HG02588 (cell line): ENCODE data around the gene CNBP.

ENCODE experiments used
- ATAC-seq: cut with Tn5 transposase; IDR thresholded peaks from one replicate; pipeline ENCODE4 v1.9.1; 2021; ENCODE audit warnings: mild to moderate bottlenecking, moderate library complexity; ENCODE audit not compliant: unreplicated experiment

Gene CNBP

DNA sequence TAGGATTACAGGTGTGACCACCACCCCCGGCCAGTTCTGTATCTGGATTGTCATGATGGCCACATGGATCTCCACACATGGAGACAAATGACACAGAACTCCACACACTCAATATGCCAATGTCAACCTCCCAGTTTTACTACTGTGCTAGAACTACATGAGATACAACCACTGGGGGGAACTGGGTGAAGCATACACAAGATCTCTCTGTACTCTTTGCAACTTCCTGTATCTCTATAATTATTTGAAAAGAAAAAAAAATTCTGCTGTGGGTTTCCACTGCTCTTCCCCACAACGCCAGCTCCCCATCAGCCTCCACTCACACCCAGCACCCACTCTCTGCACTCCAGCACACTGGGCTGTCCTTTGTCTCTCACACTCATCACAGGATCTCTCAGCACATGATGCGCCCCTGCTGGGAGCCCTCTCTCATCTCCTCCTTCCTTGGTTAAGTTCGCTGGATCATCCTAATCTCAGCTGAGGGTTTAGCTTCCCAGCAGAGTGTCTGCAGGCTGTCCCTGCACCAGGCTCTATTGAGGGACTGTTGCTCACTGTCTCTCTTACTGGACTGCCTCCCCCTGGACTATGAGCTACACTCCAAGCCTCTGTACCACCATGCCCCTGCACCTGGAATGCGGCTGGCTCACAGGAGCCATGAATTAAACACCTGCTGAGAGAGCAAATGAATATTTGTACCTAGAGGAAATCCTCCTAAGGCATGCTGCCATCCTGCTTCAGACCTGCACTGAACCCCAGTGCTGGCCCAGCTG, 51.4 kb downstream of the CNBP start:
- ATAC-seq = no peak

DNA sequence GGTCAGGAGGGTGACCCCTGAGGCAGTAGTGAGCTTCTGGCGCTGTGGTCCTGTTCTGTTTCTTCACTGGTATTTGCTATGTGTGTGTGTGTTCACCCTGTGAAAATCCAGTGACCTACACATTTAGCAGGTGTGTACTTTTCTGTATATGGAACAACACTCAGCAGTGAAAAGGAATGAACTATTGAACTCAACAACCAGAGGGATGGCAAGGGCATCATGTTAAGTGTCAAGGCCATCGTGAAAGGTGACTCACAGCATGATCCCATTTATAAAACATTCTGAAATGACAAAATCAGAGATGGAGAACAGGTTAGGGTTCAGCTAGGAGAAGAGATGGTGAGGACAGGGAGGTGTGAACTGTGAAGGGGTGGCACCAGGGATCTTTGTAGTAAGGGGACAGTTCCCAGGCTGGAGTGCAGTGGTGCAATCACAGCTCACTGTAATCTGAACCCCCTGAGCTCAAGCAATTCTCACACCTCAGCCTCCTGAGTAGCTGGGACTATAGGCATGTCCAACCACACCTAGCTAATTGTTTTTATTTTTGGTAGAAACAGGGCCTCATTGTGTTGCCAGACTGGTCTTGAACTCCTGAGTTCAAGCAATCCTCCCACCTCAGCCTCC, 52.1 kb downstream of the CNBP start:
- ATAC-seq = no peak

DNA sequence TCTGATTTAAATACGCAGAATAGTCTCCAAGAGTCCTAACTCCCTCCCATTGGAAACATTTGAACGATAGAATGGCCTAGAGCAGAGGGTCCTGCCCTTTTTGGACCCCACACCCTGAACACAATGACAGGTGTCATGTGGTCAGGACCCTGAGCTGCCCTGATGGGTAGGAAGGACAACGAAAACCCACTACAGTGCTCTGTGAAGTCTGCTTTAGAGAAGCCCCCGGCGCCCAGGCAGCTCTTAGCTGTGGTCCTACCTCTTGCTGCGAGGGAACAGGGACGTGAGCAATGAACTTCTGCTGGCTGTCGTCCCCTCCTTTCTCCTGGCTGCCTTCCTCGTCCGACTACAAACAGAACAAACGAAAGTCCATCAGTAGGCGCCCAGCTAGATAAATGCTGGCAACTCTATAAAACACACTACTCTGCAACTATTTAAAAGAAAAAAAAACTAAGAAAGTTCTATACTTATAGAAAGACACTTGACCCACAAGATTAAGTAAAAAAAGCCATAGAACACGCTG, 53.3 kb downstream of the CNBP start:
- no peak for ATAC-seq

DNA sequence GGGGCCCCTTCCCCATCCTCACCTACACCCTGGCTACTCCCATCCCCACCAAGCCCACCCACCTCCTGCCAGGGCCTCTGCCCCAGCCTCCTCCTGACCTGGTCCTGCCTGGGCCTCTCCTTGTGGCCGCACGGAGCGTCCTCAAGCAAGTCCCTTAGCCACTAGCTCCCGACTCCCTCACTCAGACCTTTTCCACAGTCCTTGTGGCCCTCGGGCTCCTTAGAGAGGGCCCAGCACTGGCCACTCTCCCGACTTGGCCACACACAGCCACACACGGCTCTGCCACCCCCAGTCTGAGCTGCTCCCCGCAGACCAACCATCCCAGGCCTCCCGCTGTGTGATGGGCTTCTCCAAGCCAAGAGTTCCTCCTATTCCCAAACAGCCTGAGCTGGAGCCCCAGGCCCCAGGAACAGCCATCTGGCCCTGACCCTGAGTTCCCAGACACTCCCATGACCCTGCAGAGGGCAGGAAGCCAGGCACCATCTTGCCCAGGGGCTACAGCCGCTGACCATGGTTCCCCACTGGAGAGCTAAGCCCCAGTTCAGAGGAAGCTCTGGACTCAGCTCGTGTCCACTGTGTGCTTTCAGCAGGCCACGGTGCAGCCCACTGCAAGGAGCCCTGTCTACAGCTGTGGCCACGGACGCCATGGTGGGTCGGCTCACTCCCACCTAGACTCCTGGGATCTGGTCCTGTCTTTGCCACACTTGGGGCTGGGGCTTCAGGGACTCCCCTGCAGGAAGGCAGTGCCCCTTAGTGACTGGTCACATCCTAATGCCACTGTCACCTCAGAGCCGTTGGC, 55.1 kb downstream of the CNBP start:
- no peak for ATAC-seq

DNA sequence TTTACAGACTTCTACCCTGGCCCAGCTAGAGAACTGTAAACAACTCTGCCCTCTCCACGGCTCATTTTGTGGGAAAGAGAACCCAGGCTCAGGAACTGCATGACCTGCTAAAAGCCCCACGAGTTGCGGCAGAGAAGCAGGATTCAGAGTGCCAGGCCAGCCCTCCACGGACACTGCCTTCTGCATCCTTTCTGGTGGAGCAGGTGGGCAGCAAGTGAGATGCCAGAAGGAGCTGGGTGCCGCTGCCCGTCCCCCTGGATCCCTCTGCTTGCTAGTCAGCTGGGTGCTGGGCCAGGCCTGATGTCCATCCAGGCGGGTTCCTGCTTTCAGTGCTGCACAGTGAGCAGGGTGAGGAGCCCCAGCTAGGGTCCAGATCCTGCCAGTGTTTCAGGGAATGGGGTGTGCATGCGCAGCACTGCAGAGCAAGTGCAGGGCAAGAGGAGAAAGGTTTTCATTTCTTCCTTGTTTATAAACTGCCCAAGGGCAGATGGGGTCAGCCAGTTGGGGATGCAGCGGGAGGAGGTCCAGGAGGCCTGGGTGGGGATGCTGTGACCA, 56.9 kb downstream of the CNBP start:
- no peak for ATAC-seq

DNA sequence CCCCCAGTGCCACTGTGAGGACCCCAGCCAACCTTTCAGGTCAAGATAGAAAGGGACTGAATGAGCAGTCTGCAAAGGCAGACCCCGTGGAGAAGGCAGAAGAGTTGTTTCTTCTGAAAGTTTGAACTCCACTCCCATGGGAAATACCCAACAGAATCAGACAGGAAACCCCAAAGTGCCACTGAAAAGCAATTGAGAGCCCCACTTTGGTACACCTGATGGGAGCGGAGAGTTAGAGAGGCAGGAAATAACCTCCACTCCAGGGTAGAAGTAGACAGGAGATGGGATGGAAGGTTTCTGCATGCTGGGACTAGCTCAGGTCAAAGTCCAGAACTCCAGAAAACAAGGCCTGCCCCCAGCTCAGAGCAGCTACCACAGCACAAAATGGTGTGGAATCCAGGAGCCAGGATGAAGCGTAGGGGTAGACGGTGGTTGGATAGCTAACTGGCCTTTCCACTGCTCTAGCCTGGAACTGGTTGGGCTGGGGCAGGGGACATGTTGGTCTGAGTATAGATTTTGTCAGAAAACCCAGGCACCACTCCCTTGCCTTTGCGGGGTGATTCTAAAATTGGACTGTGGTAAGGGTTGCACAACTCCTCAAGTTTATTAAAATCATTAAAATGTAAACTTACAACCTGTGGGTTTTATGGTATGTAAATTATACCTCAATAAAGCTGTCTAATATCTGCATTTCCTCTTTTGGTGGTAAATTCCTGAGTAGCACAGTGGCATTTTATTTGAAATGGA, 60.2 kb downstream of the CNBP start:
- ATAC-seq = no peak

DNA sequence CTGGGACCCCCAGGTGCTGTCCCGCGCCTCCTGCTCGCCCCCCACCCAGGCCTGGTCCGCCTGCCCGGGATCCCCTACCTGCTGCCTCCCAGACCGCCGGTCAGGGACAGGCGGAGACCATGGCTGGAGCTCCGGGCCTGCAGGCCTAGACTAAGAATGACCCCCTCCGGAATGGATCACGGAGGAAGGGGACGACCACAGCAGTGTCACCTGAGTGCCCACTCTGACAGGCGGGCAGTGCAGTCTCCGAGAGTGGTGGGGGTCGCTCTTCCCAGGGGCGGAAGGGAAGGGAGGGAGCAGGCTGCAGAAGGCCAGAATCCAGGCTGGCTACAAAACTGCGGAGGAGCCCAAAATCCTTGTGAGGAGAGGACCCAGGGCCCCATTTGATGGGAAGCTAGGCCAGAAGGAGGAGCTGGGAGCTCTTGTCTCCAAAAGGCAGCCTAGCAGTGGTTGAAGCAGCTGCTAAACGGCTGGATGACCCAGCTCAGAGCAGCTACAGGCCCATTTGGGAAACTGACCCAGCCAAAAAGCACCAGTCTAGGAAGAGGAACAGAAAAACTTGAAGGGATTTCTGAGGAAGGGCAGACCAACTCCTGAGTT, 61.2 kb downstream of the CNBP start:
- no peak for ATAC-seq

DNA sequence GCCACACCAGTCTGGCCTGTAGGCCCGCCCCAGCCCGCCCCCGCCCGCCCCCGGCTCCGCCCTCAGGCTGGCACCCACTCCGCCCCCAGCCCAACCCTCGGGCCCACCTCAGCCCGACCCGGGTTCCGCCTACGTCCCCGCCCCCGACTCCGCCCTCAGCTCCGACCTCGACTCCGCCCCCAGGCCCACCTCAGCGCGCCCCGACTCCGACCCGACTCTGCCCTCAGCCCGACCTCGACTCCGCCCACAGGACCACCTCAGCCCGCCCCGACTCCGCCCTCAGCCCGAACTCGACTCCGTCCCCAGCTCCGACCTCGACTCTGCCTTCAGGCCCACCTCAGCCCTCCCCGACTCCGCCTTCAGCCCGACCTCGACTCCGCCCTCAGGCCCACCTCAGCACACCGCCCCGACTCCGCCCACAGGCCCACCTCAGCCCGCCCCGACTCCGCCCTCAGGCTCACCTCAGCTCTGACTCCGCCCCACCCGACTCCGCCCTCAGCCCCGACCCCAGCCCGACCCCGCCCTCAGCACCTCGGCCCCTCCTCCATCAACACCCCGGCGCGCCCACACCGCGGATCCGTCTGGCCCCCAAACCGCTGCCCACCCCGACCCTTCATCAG, 61.8 kb downstream of the CNBP start, which contains the start of gene RAB43:
RAB43 (minus strand) TSS at position 13 of the 620 bp plus-strand sequence. CDS start 315 bp downstream, outside the sequence.
- peak; percentile 47 for ATAC-seq

DNA sequence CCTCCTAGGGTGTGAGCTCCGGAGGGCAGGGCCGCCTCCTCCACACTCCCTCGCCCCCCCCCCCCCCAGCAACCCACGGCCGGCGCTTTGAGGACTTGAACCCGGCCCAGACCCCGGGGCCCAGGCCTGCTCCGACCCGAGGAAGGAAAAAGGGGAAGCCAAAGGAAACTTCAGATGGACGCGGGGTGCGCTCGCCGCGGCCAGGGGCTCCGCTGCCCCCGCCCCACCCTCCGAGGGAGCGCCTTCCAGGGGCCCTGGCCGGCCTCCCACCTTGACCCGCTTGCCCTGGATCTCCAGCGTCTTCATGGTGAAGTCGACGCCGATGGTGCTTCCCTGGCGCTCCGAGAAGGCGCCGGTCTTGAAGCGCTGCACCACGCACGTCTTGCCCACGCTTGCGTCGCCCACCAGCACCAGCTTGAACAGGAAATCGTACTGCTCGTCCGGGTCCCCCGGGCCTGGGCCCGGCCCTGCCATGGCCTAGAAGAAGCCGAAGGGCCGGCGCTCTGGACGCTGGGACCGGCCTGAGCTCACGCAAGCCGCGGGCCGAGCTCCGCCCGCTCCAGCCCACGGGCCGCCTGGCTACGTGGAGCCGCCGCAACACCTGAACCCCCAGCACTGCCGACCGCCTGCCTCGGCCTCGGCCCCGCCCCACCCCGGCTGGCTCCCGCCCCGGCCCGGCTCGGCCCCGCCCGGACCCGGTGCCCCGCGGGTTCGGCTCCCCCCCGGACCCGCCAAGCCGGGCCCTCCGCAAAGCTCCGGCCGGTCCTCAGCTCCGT, 62.5 kb downstream of the CNBP start:
- no peak for ATAC-seq

DNA sequence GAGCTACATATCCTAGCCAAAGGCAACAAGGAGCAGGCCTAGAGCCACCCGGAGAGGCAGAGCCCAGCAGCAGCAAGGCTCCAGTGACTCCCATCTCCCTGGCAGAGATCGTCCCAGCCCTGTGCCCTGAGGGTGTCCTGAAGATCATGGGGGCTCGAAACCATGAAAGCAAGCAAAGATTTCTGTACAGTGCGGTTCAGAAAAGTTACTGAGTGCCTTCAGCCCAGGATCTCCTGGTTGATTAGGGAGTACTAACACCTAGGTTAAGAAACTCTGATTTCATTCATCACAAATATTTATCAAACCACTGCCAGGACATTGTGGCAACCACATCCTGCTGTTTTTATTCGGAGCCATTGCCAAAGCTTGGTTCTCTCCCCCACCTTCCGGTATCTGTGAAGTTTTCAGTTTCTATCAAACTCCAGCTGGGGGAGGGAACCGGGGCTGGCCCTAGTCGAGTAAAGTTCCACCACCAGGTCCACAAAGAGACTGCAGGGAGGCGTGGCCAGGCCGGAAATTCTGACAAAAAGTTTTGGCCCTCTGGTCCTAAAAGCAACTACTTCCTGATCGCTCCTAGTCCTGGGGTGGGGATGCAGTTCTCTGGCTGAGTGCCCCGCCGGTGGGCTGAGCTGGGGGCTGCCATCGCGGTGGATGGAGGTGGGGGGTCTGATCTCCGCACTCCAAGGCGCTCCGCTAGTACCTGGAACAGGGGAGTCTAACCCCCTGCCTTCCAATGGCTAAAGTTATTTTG, 63.3 kb downstream of the CNBP start:
- peak; percentile 60 for ATAC-seq

DNA sequence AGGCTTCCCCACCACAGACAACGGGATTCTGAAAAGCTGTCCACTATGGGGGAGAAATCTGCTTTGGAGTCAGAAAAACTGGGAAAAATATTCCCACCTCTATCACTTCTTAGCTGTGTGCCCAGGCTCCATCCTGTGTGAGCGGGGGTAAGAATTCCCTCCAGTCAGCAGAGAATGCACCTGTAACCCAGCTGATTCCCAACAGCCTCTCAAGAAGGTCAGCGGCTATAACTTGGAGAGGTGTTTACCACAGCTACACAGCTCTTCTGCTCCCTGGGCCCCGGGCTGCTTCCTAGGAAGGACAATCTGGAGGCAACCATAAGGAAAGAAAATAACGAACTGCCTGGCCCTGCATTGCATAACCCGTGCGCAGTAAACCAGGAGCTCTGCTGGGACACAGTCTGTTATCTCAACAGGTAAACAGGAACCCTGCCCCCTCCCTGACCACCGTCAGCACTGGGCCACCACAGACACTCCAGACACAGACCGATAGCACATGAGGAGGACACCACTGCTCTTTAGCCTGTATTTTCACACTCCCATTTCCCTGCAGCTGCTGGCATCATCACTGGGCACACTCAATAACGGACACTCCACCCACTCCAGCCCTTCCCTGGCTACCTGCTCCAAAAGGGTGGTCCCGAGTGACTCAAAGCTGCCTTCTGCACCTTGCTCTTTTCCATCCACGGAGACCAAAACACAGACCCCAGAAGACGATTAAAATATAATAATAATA, 64.2 kb downstream of the CNBP start:
- ATAC-seq = no peak

DNA sequence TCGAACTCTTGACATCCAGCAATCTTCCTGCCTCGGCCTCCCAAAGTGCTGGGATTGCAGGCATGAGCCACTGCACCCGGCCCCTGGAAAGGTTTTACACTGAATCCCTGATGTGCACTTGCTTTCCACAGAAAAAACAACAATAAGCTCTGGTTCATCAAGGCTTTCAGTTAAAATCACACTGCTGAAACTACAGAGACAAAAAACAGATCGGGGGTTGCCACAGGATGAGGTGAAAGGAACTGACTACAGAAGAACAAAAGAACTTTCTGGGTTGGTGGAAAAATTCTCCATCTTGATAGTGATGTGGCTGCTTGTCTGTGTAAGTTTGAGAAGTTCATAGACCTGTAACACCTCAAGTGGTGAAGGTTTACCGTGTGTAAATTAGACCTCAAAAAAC, 65.0 kb downstream of the CNBP start:
- no peak for ATAC-seq
